Measurements from ENCODE around the gene ZNF79. TPM values are rescaled to one million over a fixed set of nuclear protein-coding genes. Genes with fewer than 3 reads are reported as not detected.

Gene ZNF79
- total and polyA plus RNA-seq, 2 experiments from 2014 or later, result 4.2 to 6.9 TPM

DNA sequence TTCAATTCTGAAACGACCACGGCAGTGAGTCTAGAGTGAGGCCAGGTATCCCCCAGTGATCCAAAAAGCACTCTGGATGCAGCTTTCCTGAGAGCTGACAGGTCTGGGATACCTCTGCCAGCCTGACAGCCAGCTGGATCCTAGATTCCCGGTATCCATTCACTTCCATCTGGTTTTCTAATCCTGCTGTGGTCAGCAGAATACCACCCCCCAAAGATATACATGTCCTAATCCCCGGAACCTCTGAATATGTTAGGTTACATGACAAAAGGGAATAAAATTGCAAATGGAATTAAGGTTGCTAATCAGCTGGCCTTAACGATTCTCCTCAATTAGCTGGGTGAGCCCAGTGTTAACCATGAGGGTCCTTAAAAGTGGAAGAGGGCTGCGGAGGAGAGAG, 1.4 kb upstream of the ZNF79 start:
- no peaks in the 10 kb centered on the region for H3K27me3 ChIP-seq (replicated peaks; ENCODE audit: insufficient read depth)
- H3K36me3 ChIP-seq (ENCODE audit: low read depth), result no peaks in the 10 kb centered on the region
- peaks cover 48% of the 10 kb centered on the region for H3K79me2 ChIP-seq (ENCODE audit: insufficient read depth)
- no peak overlapping the region for H3K27ac ChIP-seq
- H3K4me2 ChIP-seq (ENCODE audit: unreplicated experiment), result peak overlapping the region; percentile 98
- peak overlapping the region; percentile 100 for H2AFZ ChIP-seq
- no peak for DNase-seq
- no peaks in the 10 kb centered on the region for H3K9me3 ChIP-seq (ENCODE audit: low read depth)
- no peaks in the 10 kb centered on the region for H3F3A ChIP-seq (ENCODE audit: insufficient read depth)
- H3K4me1 ChIP-seq (ENCODE audit: insufficient read depth), result peaks cover 11% of the 10 kb centered on the region
- H3K4me3 ChIP-seq, result peak overlapping the region; percentile 91
- WGBS, 2 experiments (ENCODE audit: low coverage in 1 of 2, low lambda C conversion rate in 2 of 2, missing lambda C conversion rate in 2 of 2), result 16 to 20% methylated on average over 6 of the region's 6 CpGs
- TF ChIP-seq EZH2phosphoT487 (IDR thresholded peaks at IDR 0.05; ENCODE audit: insufficient read depth, low read depth), result no peak
- no peak for TF ChIP-seq EZH2 (IDR thresholded peaks at IDR 0.05; ENCODE audit: insufficient read depth, poor library complexity, severe bottlenecking)
- in situ Hi-C loops (cut with MboI), result no loop called here
- H3K9me2 ChIP-seq (ENCODE audit: insufficient read depth), result no peaks in the 10 kb centered on the region
- peak overlapping the region; percentile 88 for H3K9ac ChIP-seq
- H4K20me1 ChIP-seq (ENCODE audit: insufficient read depth), result no peaks in the 10 kb centered on the region

DNA sequence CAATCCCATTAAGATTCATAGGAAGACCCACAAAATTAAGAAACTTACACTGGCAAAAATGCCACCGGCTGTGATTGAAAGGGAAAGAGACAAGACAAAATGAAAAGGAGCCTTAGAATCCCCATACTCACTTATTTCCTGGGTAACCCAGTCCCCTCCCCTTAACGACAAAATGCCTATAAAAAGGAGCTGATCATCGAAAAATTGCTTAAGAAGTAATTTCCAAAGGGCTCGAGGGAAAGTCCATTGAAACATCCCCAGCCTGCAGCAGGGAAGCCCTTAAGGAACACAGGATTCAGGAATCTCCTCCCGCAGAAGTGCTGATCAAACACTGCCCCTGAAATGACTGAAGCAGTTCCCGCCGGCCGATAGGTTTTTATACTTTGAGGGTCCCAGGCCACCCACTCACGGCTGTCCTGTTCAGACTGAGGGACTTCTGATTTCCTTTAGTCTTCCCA, 677 bp upstream of the ZNF79 start:
- 1 to 3% methylated on average over 9 of the region's 9 CpGs for WGBS, 2 experiments (ENCODE audit: low coverage in 1 of 2, low lambda C conversion rate in 2 of 2, missing lambda C conversion rate in 2 of 2)
- in situ Hi-C loops (cut with MboI), result no loop called here
- Histone ChIP-seq H4K20me1 (ENCODE audit: insufficient read depth) (no peaks in the 10 kb centered on the region), H2AFZ (peak overlapping the region; percentile 100), H3K27ac (peak overlapping the region; percentile 75), H3K27me3 (replicated peaks; ENCODE audit: insufficient read depth) (no peaks in the 10 kb centered on the region), H3K79me2 (ENCODE audit: insufficient read depth) (peaks cover 55% of the 10 kb centered on the region), H3K9me2 (ENCODE audit: insufficient read depth) (no peaks in the 10 kb centered on the region), H3K9ac (peak overlapping the region; percentile 88), H3K4me1 (ENCODE audit: insufficient read depth) (peaks cover 11% of the 10 kb centered on the region), H3K4me3 (peak overlapping the region; percentile 91), H3K9me3 (ENCODE audit: low read depth) (no peaks in the 10 kb centered on the region), H3F3A (ENCODE audit: insufficient read depth) (no peaks in the 10 kb centered on the region), H3K4me2 (ENCODE audit: unreplicated experiment) (peak overlapping the region; percentile 98), H3K36me3 (ENCODE audit: low read depth) (no peaks in the 10 kb centered on the region)
- no peak for DNase-seq
- TF ChIP-seq EZH2phosphoT487 (IDR thresholded peaks at IDR 0.05; ENCODE audit: insufficient read depth, low read depth), result no peak

GRCh38 chr9:127424676-127424999, 456 bp downstream of the ZNF79 start:
- H4K20me1 ChIP-seq (ENCODE audit: insufficient read depth), result no peaks in the 10 kb centered on the region
- peak overlapping the region; percentile 100 for H2AFZ ChIP-seq
- no peak for DNase-seq
- in situ Hi-C loops (cut with MboI), result no loop called here
- H3K79me2 ChIP-seq (ENCODE audit: insufficient read depth), result peaks cover 65% of the 10 kb centered on the region
- peaks cover 9% of the 10 kb centered on the region; the same call in 1 of the 2 replicates for H3K36me3 ChIP-seq (ENCODE audit: low read depth)
- no peaks in the 10 kb centered on the region for H3F3A ChIP-seq (ENCODE audit: insufficient read depth)
- H3K4me2 ChIP-seq (ENCODE audit: unreplicated experiment), result peak overlapping the region; percentile 98
- 0% methylated on average over 8 to 13 of the region's 13 CpGs for WGBS, 2 experiments (ENCODE audit: low coverage in 1 of 2, low lambda C conversion rate in 2 of 2, missing lambda C conversion rate in 2 of 2)
- H3K27ac ChIP-seq, result peak overlapping the region; percentile 75
- H3K4me3 ChIP-seq, result peak overlapping the region; percentile 91
- H3K27me3 ChIP-seq (replicated peaks; ENCODE audit: insufficient read depth), result no peaks in the 10 kb centered on the region
- no peak for TF ChIP-seq EZH2 (IDR thresholded peaks at IDR 0.05; ENCODE audit: insufficient read depth, poor library complexity, severe bottlenecking)
- TF ChIP-seq EZH2phosphoT487 (IDR thresholded peaks at IDR 0.05; ENCODE audit: insufficient read depth, low read depth), result no peak
- H3K9me2 ChIP-seq (ENCODE audit: insufficient read depth), result no peaks in the 10 kb centered on the region
- H3K9ac ChIP-seq, result peak overlapping the region; percentile 88
- H3K4me1 ChIP-seq (ENCODE audit: insufficient read depth), result peaks cover 11% of the 10 kb centered on the region
- no peaks in the 10 kb centered on the region for H3K9me3 ChIP-seq (ENCODE audit: low read depth)

- Histone ChIP-seq H3K27me3 (replicated peaks; ENCODE audit: insufficient read depth) (no peaks in the 10 kb centered on the region), H3K9me2 (ENCODE audit: insufficient read depth) (no peaks in the 10 kb centered on the region), H3K4me3 (no peak overlapping the region), H3K36me3 (ENCODE audit: low read depth) (peaks cover 21% of the 10 kb centered on the region), H3F3A (ENCODE audit: insufficient read depth) (no peaks in the 10 kb centered on the region), H3K4me2 (ENCODE audit: unreplicated experiment) (no peak overlapping the region), H3K27ac (no peak overlapping the region), H3K79me2 (ENCODE audit: insufficient read depth) (peaks cover 85% of the 10 kb centered on the region), H3K4me1 (ENCODE audit: insufficient read depth) (peaks cover 11% of the 10 kb centered on the region), H3K9me3 (ENCODE audit: low read depth) (no peaks in the 10 kb centered on the region), H2AFZ (no peak overlapping the region), H3K9ac (no peak overlapping the region), H4K20me1 (ENCODE audit: insufficient read depth) (no peaks in the 10 kb centered on the region)
- 96% methylated on average over 2 of the region's 2 CpGs for WGBS, 2 experiments (ENCODE audit: low coverage in 1 of 2, low lambda C conversion rate in 2 of 2, missing lambda C conversion rate in 2 of 2)
- DNase-seq, result no peak
- TF ChIP-seq EZH2phosphoT487 (IDR thresholded peaks at IDR 0.05; ENCODE audit: insufficient read depth, low read depth) (no peak), EZH2 (IDR thresholded peaks at IDR 0.05; ENCODE audit: insufficient read depth, poor library complexity, severe bottlenecking) (no peak)
- in situ Hi-C loops (cut with MboI), result no loop called here
Measured at GRCh38 chr9:127426756-127427155, 2.6 kb downstream of the ZNF79 start.

GRCh38 chr9:127428348-127428747, 4.2 kb downstream of the ZNF79 start:
- Histone ChIP-seq H2AFZ (no peak overlapping the region), H4K20me1 (ENCODE audit: insufficient read depth) (no peaks in the 10 kb centered on the region), H3F3A (ENCODE audit: insufficient read depth) (no peaks in the 10 kb centered on the region), H3K79me2 (ENCODE audit: insufficient read depth) (peaks cover 75% of the 10 kb centered on the region), H3K27ac (no peak overlapping the region), H3K36me3 (ENCODE audit: low read depth) (peaks cover 31% of the 10 kb centered on the region), H3K9me3 (ENCODE audit: low read depth) (no peaks in the 10 kb centered on the region), H3K4me2 (ENCODE audit: unreplicated experiment) (no peak overlapping the region), H3K4me3 (no peak overlapping the region), H3K27me3 (replicated peaks; ENCODE audit: insufficient read depth) (no peaks in the 10 kb centered on the region), H3K4me1 (ENCODE audit: insufficient read depth) (peaks cover 11% of the 10 kb centered on the region), H3K9ac (no peak overlapping the region), H3K9me2 (ENCODE audit: insufficient read depth) (no peaks in the 10 kb centered on the region)
- TF ChIP-seq EZH2phosphoT487 (IDR thresholded peaks at IDR 0.05; ENCODE audit: insufficient read depth, low read depth) (no peak), EZH2 (IDR thresholded peaks at IDR 0.05; ENCODE audit: insufficient read depth, poor library complexity, severe bottlenecking) (no peak)
- in situ Hi-C loops (cut with MboI), result no loop called here
- no peak for DNase-seq
- WGBS, 2 experiments (ENCODE audit: low coverage in 1 of 2, low lambda C conversion rate in 2 of 2, missing lambda C conversion rate in 2 of 2), result 71 to 74% methylated on average over 3 of the region's 3 CpGs
